Astrocyte of the spinal cord (primary cell): ENCODE measurements around the gene SMTN.
"Not testable (repeated sequence)": the region's sequence is repeated elsewhere in the genome, so short reads cannot be mapped to it uniquely, and the experiment has no call there.

Experiments used
- DNase-seq: peaks from one replicate; pipeline ENCODE4 v3.0.0; 2011; ENCODE audit warnings: low read depth, low spot score
- H3K4me3 ChIP-seq: 2 replicates; pipeline ENCODE4 v1.5.1; 2011; ENCODE audit warnings: low read depth, mild to moderate bottlenecking, low read length, moderate library complexity
- in situ Hi-C: cut with HindIII; loops from 2 replicates; pipeline ENCODE4 v1.10.0; 2017; ENCODE audit warnings: low sequenced_read_pairs
- TF ChIP-seq, protein P1 (sequence below): IDR thresholded peaks from 2 replicates; pipeline ENCODE4 v1.5.1; 2012; ENCODE audit warnings: low read depth, mild to moderate bottlenecking, low read length, inconsistent platforms

SMTN gene

DNA sequence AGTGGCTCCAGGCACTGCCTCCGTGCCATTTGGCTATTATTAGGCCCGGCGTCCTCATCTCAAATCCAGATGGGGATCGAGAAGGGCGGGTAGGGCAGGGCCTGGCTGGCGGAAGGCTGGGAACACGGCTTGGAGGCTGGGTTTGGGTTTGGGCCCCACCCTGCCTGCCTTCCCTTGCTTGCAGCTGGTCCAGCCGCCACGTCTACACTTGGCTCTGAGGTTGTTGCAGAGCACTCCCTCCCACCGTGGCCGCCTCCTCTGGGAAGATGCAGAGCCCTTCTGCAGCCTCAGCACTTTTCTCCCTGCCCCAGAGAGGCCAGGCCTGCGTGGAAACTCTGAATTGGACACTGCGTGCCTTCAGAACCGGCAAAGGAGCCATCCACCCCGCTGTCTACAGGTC, 5.2 kb upstream of the SMTN start:
- no peak for DNase-seq
- TF ChIP-seq, protein P1, sequence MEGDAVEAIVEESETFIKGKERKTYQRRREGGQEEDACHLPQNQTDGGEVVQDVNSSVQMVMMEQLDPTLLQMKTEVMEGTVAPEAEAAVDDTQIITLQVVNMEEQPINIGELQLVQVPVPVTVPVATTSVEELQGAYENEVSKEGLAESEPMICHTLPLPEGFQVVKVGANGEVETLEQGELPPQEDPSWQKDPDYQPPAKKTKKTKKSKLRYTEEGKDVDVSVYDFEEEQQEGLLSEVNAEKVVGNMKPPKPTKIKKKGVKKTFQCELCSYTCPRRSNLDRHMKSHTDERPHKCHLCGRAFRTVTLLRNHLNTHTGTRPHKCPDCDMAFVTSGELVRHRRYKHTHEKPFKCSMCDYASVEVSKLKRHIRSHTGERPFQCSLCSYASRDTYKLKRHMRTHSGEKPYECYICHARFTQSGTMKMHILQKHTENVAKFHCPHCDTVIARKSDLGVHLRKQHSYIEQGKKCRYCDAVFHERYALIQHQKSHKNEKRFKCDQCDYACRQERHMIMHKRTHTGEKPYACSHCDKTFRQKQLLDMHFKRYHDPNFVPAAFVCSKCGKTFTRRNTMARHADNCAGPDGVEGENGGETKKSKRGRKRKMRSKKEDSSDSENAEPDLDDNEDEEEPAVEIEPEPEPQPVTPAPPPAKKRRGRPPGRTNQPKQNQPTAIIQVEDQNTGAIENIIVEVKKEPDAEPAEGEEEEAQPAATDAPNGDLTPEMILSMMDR: no peak
- in situ Hi-C loops: no loop called here
- no peak overlapping the region for H3K4me3 ChIP-seq

DNA sequence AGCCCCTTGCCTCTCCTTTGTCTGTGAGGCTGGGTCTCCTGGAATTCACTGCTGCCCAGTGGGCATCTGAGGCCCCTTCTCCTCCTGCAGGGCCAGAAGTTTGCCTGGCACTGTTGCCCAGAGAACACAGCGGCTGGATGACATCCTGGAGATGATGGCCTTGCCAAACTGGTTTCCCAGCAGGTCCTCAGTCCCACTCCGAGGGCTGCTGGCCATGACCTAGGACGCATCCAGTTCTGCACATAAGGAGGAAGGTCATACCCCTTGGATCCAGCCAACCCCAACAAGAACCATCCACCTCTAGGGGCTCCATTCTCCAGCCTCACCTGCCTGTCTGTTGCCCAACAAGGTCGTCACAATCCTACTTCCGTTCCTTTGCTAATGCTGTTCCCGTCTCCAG, 3.4 kb upstream of the SMTN start:
- TF ChIP-seq, protein P1: no peak
- no peak overlapping the region for H3K4me3 ChIP-seq
- in situ Hi-C loops: no loop called here
- no peak for DNase-seq

DNA sequence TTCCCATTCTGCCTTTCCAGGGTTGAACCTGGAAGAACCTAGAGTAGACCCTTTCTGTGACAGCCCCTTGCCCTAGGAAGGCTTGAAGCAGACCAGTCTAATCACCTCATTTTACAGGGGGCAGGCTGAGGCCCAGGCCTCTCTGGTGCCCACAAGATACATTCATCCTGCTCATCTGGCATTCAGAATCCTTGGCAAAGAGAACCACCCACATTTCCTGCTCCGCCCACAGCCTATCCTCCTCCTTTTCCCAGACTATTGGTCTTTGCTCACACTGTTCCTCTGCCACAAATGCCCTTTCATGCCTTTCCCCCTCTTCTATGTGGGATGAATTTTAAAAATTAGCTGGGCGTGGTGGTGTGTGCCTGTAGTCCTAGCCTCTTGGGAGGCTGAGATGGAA, 2.7 kb upstream of the SMTN start:
- in situ Hi-C loops, DNase-seq, H3K4me3 ChIP-seq: not testable (repeated sequence)

DNA sequence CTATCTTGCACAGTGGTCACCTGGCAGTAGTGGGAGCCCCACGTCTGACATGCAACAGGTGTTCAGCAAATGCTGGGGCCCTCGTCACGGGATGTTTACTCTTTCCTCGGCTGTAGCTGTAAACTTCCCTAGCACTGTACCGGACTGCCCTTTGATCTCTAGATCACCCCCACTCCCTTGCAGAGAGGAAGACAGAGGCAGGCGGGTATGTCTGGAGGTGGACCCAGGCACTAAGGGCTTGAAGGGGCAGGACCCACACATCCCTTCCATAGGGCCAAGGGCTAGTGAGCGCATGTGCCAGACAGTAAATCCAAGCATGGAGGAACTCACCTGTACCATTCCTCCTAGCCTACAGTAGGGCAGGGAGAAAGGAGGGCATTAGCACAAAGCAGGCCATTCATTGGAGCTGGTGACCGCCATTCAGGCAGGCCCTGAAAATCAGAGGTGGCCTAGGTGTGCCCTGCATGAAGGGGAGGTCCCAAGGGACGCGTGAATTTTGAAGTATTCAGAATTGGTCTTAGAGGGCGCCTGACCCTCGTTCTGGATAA, 1.9 kb upstream of the SMTN start:
- no peak overlapping the region for H3K4me3 ChIP-seq
- TF ChIP-seq, protein P1: no peak
- in situ Hi-C loops: no loop called here
- DNase-seq: no peak

DNA sequence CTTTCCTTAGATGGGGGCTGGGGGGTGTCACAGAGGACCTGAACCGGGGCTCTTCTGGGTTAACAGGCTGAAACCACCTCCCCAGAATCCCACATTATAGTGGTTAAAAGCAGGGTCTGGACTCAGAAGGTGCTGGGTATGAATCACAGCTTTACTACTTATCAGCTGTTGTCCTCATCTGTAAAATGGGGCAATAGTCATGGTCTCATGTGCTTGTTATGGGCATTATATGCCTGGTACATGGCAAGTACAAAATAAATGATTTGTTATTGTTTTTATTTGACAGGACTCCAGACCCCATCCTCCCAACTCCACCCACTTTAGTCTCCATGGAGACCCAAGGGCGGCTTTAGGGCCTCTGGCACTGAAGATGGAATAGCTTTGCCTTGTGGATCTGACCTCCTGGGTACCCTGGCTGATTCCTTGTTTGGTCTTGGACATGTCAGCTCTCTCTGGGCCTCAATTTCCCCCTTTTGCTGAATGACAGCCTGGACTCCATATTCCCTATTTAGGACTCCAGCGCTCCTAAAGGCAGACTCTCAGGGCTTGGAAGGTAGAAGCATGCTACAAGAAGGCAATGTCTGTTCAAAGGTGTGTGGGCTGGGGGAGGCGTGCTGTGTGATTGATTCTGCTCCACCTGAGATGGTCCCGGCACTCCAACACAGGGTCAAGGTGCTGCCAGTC, 812 bp upstream of the SMTN start:
- TF ChIP-seq, protein P1: no peak
- no peak for DNase-seq
- peak overlapping the region; percentile 83 for H3K4me3 ChIP-seq
- in situ Hi-C loops: no loop called here

DNA sequence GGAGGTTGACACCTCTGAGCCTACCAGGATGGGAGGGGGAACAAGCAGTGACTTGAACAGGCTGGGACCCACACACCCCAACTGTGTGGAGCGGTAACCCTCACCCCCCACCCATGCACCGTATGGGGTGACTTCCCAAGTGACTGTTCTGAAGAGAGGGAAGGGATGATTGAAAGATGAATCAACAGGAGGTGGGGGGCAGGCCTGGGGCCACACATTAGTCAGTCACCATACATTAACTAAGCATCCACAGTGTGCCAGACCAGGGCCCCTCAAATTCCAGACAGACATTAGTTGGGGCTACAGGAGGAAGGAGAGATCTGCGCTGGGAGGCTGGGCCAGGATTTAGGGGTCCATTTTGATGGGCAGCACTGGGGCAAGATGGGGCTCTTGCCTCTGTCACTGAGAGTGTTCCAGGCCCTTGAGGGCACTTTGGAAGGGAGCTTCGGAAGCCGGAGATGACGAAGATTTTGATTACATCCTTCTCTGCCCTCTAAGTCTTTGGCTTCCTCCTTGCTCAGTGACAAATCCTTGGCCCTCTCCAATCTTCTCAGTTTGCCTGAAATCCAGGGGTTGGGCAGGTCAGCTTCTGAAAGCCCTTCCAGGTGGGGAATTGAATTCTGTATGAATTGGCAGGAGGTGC, 966 bp downstream of the SMTN start:
- TF ChIP-seq, protein P1: no peak
- no peak for DNase-seq
- H3K4me3 ChIP-seq: peak overlapping the region; percentile 83
- in situ Hi-C loops: no loop called here

DNA sequence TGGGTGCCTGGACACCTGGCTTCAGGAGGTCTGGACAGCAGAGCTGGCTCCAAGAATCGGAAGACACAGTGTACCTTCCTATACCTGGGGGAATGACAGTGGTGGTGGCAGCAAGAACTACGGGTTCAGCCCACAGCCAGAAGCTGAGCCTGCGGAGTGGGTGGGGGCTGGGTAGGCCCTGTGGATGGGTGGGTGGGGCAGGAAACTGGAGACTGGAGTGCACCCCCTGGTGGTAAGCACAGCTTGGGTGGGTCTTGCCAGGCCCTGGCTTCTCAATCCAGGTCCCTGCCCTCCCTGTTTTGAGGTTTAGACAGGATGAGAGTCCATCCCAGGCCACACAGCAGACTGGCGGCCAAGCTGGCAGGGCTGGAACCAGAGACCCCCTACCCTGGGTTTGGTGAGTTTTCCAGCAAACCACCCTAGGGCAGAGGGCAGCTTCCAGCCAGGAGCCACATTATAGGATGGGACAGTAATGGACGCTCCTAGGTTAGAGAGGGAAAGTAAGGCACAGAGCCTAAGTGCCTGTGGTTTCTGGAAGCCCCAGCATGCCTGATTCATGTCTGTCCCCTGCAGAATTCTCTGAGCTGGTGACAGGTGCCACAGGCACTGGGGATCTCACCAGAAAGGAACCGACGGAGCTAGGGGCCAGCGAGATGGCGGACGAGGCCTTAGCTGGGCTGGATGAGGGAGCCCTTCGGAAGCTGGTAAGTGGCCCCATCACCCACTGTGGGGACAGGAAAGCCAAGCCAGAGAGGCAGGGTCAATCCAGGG, 1.7 kb downstream of the SMTN start:
- DNase-seq: peak; percentile 26
- in situ Hi-C loops: no loop called here
- H3K4me3 ChIP-seq: peak overlapping the region; percentile 83
- TF ChIP-seq, protein P1: peak; percentile 58
